ENCODE measurements around the gene CACFD1. TPM values are rescaled to one million over a fixed set of nuclear protein-coding genes. Genes with fewer than 3 reads are reported as not detected.

Gene CACFD1
- total RNA-seq, 1 experiment from 2014 or later = 2.5 TPM

GRCh38 chr9:133515615-133516255 is 56.0 kb downstream of the CACFD1 start:
- DNase-seq (ENCODE audit: low spot score) = no peak

GRCh38 chr9:133516256-133516960 is 56.6 kb downstream of the CACFD1 start:
- DNase-seq (ENCODE audit: low spot score) = no peak

GRCh38 chr9:133516961-133517350 is 57.2 kb downstream of the CACFD1 start:
- DNase-seq (ENCODE audit: low spot score) = no peak

- DNase-seq (ENCODE audit: low spot score) = no peak
Observed at GRCh38 chr9:133517711-133518110, 57.9 kb downstream of the CACFD1 start.

DNA sequence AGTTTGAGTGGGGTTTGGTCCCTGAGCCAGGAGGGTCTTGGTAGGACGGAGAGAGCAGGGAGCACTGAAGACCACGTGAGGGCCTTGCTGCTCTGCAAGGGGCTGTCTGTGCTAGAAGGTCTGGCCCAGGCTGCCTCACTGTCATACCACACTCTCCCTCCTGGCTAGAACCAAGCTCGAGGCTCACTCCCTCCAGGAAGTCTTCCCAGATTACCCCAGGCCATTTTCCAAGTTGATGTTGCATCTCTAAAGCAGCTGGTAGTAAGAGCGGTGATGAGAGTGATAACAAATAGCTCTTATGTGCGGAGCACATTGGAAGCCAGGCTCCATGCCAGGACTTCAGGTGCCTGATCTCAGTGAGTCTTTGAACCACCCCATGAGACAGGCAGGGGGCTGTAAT is 58.4 kb downstream of the CACFD1 start:
- no peak for DNase-seq (ENCODE audit: low spot score)

DNA sequence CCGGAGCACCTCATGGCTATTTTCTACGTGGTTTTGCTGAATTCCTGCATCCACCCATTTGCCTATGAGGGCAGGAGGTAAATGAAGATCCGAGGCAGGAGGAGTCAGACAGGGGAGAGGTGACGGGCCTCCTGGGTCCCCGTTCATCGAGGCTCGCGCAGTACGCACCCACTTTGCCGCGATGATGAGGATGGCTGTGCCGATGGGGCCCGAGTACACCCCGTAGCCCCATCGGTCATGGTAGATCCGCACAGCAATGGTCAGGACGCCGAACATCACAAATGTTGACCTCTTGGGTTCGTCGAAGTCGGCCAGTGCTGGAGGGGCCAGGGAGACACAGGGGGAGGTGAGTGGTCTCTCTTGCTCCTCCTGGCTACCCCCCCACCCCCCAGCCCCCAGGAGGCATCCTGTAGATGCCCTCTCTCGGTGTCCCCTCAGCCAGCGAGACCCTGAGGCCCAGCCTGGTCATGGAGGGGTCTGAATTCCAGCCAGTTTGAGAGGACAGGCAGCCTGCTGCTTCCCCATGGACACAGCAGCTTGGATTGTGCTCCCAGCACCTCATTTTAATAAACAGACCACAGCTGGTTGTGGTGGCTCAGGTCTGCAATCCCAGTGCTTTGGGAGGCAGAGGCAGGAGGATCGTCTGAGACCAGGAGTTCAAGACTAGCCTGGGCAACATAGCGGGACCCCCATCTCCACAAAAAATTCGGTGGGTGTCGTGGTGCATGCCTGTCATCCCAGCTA is 59.1 kb downstream of the CACFD1 start:
- DNase-seq (ENCODE audit: low spot score) = no peak

DNA sequence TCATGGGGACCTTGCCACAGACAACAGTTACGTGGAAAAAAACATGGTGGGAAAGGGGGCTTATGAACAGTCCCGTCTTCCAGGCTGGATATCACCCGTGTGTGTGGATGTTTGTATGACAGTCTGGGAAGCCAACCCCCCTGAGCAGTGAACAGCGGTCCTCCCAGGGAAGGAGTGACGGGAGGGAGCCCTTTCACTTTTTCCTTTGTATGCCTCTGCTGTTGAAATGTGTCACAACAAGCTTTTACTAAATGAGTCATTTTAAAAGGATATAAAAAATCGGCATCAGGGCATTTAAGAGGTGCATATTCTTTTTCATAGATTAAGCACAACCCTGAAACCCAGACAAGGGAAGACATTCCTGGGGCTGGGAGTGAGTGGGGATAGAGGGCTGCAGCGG is 59.9 kb downstream of the CACFD1 start:
- no peak for DNase-seq (ENCODE audit: low spot score)

DNA sequence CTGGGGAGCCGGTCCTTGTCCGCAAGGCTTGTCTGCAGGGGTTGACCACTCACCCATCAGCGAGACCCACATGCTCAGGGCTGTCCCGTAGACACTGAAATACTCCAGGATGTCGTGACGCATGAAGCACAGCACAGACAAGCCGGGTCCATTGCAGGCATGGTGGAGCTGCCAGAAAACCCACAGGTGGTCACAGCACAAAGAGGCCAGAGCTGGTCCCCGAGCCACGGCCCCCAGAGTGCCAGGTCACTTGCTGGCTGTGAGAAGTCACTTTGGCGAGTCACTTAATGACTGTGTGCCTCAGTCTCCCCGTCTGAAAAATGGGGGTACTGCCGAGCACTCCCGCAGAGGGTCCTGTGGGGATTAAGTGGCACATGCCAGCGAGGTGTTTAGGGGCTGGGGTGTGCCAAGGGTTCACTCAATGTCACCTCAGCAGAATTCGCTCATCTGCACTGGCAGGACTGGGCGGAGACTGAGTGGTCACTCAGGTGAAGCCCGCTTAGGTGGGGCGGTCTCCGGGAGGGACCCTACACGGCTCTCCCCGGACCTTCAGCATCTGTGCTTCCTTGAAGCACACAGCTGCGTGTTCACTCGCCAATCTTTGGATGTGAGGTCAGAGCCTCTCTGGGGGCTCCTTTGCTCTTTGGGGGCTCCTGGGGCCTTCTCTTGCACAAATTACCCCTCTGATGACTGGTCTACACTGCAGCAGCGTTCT is 60.5 kb downstream of the CACFD1 start:
- no peak for DNase-seq (ENCODE audit: low spot score)

Other genes with a start within 250 kb of the CACFD1 start
- not detected in 2 replicates for gene ABO, start 184.8 kb upstream of the CACFD1 start, total RNA-seq (2014; rRNA removed; shearing (Covaris generic))
- gene SURF6, start 123.8 kb upstream of the CACFD1 start, total RNA-seq (2014; rRNA removed; shearing (Covaris generic)) = 7.4 and 8.9 TPM in 2 replicates
- 13.6 and 22.0 TPM in 2 replicates for gene MED22, start 111.8 kb upstream of the CACFD1 start, total RNA-seq (2014; rRNA removed; shearing (Covaris generic))
- 2,696 and 2,716 TPM in 2 replicates for gene RPL7A, start 111.8 kb upstream of the CACFD1 start, total RNA-seq (2014; rRNA removed; shearing (Covaris generic))
- 45.4 and 72.0 TPM in 2 replicates for gene SURF1, start 103.5 kb upstream of the CACFD1 start, total RNA-seq (2014; rRNA removed; shearing (Covaris generic))
- 22.1 and 23.0 TPM in 2 replicates for gene SURF2, start 103.4 kb upstream of the CACFD1 start, total RNA-seq (2014; rRNA removed; shearing (Covaris generic))
- gene SURF4, start 83.9 kb upstream of the CACFD1 start, total RNA-seq (2014; rRNA removed; shearing (Covaris generic)) = 220 and 254 TPM in 2 replicates
- gene STKLD1, start 83.6 kb upstream of the CACFD1 start, total RNA-seq (2014; rRNA removed; shearing (Covaris generic)) = 0.62 and 1.0 TPM in 2 replicates
- gene REXO4, start 42.0 kb upstream of the CACFD1 start, total RNA-seq (2014; rRNA removed; shearing (Covaris generic)) = 11.5 and 15.8 TPM in 2 replicates
- 0.06 and 0.12 TPM in 2 replicates for gene ADAMTS13, start 37.6 kb upstream of the CACFD1 start, total RNA-seq (2014; rRNA removed; shearing (Covaris generic))
- gene SLC2A6, start 19.1 kb downstream of the CACFD1 start, total RNA-seq (2014; rRNA removed; shearing (Covaris generic)) = 4.0 and 5.1 TPM in 2 replicates
- gene MYMK, start 65.0 kb downstream of the CACFD1 start, total RNA-seq (2014; rRNA removed; shearing (Covaris generic)) = not detected in 2 replicates
- gene ADAMTSL2, start 74.7 kb downstream of the CACFD1 start, total RNA-seq (2014; rRNA removed; shearing (Covaris generic)) = not detected in 2 replicates
- not detected in 2 replicates for gene FAM163B, start 149.4 kb downstream of the CACFD1 start, total RNA-seq (2014; rRNA removed; shearing (Covaris generic))
- gene DBH, start 176.4 kb downstream of the CACFD1 start, total RNA-seq (2014; rRNA removed; shearing (Covaris generic)) = not detected in 2 replicates